ENCODE data around the gene CAVIN1.
A peak's percentile ranks its signal among the peaks of the same experiment; 100 is the strongest.
"Not testable (repeated sequence)": the region's sequence is repeated elsewhere in the genome, so short reads cannot be mapped to it uniquely, and the experiment has no call there.

Gene CAVIN1

GRCh38 chr17:42458497-42459255 lies 35.6 kb upstream of the CAVIN1 start, which contains the start of gene ATP6V0A1:
TSS of gene ATP6V0A1 (plus strand) at chr17:42458878. CDS start at chr17:42460895, 2,017 bp downstream.
- peaks cover 33% of the 10 kb centered on the region for H3F3A ChIP-seq (ENCODE audit: control insufficient read depth, insufficient read depth)
- peak within 1 kb of the TSS; percentile 70 for H3K4me2 ChIP-seq (ENCODE audit: low read length)
- no peak for TF ChIP-seq CTCF (IDR thresholded peaks at IDR 0.05; ENCODE audit: low read depth, low read length, poor library complexity, severe bottlenecking)
- no peak; the same call in 1 of the 2 replicates for TF ChIP-seq EZH2phosphoT487 (IDR thresholded peaks at IDR 0.05; ENCODE audit: borderline replicate concordance, low read length)
- H3K36me3 ChIP-seq (ENCODE audit: control insufficient read depth, low read length): no peaks in the 10 kb centered on the region
- H3K4me1 ChIP-seq (ENCODE audit: control insufficient read depth, low read length): peaks cover 49% of the 10 kb centered on the region
- H3K27me3 ChIP-seq (ENCODE audit: control insufficient read depth, low read length): peaks cover 78% of the 10 kb centered on the region
- no peaks in the 10 kb centered on the region for H3K79me2 ChIP-seq (ENCODE audit: control insufficient read depth, low read length)
- H3K9me3 ChIP-seq (ENCODE audit: control insufficient read depth, insufficient read depth, low read length): no peaks in the 10 kb centered on the region
- H3K27ac ChIP-seq (ENCODE audit: low read depth, low read length): no peak within 1 kb of the TSS
- peaks cover 24% of the 10 kb centered on the region for H4K20me1 ChIP-seq (ENCODE audit: control insufficient read depth, insufficient read depth, low read depth, low read length)
- no peaks in the 10 kb centered on the region for H3K9me2 ChIP-seq (replicated peaks; ENCODE audit: control insufficient read depth, low read length)
- H3K4me3 ChIP-seq (ENCODE audit: low read length): peak within 1 kb of the TSS; percentile 45

- peaks cover 51% of the 10 kb centered on the region for H3K4me1 ChIP-seq (ENCODE audit: control insufficient read depth, low read length)
- H4K20me1 ChIP-seq (ENCODE audit: control insufficient read depth, insufficient read depth, low read depth, low read length): peaks cover 24% of the 10 kb centered on the region; the same call in 1 of the 2 replicates
- TF ChIP-seq CTCF (IDR thresholded peaks at IDR 0.05; ENCODE audit: low read depth, low read length, poor library complexity, severe bottlenecking) (no peak), EZH2phosphoT487 (IDR thresholded peaks at IDR 0.05; ENCODE audit: borderline replicate concordance, low read length) (peak; percentile 10; the same call in 1 of the 2 replicates)
- peaks cover 37% of the 10 kb centered on the region for H3F3A ChIP-seq (ENCODE audit: control insufficient read depth, insufficient read depth)
- no peaks in the 10 kb centered on the region for H3K79me2 ChIP-seq (ENCODE audit: control insufficient read depth, low read length)
- H3K4me2 ChIP-seq (ENCODE audit: low read length): peak overlapping the region; percentile 56
- H3K4me3 ChIP-seq (ENCODE audit: low read length): peak overlapping the region; percentile 7
- H3K27ac ChIP-seq (ENCODE audit: low read depth, low read length): no peak overlapping the region
- no peaks in the 10 kb centered on the region for H3K9me3 ChIP-seq (ENCODE audit: control insufficient read depth, insufficient read depth, low read length)
- H3K36me3 ChIP-seq (ENCODE audit: control insufficient read depth, low read length): no peaks in the 10 kb centered on the region
- H3K27me3 ChIP-seq (ENCODE audit: control insufficient read depth, low read length): peaks cover 85% of the 10 kb centered on the region
- no peaks in the 10 kb centered on the region for H3K9me2 ChIP-seq (replicated peaks; ENCODE audit: control insufficient read depth, low read length)
These were observed 34.2 kb upstream of the CAVIN1 start for GRCh38 chr17:42457107-42457792.

GRCh38 chr17:42456223-42457106 lies 33.4 kb upstream of the CAVIN1 start:
- no peaks in the 10 kb centered on the region for H3K9me3 ChIP-seq (ENCODE audit: control insufficient read depth, insufficient read depth, low read length)
- H3K36me3 ChIP-seq (ENCODE audit: control insufficient read depth, low read length): no peaks in the 10 kb centered on the region
- peaks cover 51% of the 10 kb centered on the region for H3K4me1 ChIP-seq (ENCODE audit: control insufficient read depth, low read length)
- H3K9me2 ChIP-seq (replicated peaks; ENCODE audit: control insufficient read depth, low read length): no peaks in the 10 kb centered on the region
- peaks cover 37% of the 10 kb centered on the region for H3F3A ChIP-seq (ENCODE audit: control insufficient read depth, insufficient read depth)
- TF ChIP-seq CTCF (IDR thresholded peaks at IDR 0.05; ENCODE audit: low read depth, low read length, poor library complexity, severe bottlenecking) (no peak), EZH2phosphoT487 (IDR thresholded peaks at IDR 0.05; ENCODE audit: borderline replicate concordance, low read length) (peak; percentile 84; the same call in 1 of the 2 replicates)
- no peaks in the 10 kb centered on the region for H3K79me2 ChIP-seq (ENCODE audit: control insufficient read depth, low read length)
- peak overlapping the region; percentile 56 for H3K4me2 ChIP-seq (ENCODE audit: low read length)
- H3K4me3 ChIP-seq (ENCODE audit: low read length): peak overlapping the region; percentile 24
- H4K20me1 ChIP-seq (ENCODE audit: control insufficient read depth, insufficient read depth, low read depth, low read length): peaks cover 21% of the 10 kb centered on the region; the same call in 1 of the 2 replicates
- H3K27ac ChIP-seq (ENCODE audit: low read depth, low read length): no peak overlapping the region
- H3K27me3 ChIP-seq (ENCODE audit: control insufficient read depth, low read length): peaks cover 80% of the 10 kb centered on the region

GRCh38 chr17:42454987-42455386 lies 31.9 kb upstream of the CAVIN1 start:
- peaks cover 41% of the 10 kb centered on the region for H3K4me1 ChIP-seq (ENCODE audit: control insufficient read depth, low read length)
- peaks cover 68% of the 10 kb centered on the region for H3K27me3 ChIP-seq (ENCODE audit: control insufficient read depth, low read length)
- peaks cover 12% of the 10 kb centered on the region; the same call in 1 of the 2 replicates for H4K20me1 ChIP-seq (ENCODE audit: control insufficient read depth, insufficient read depth, low read depth, low read length)
- not testable (repeated sequence) for H3K79me2 ChIP-seq (ENCODE audit: control insufficient read depth, low read length); H3K36me3 ChIP-seq (ENCODE audit: control insufficient read depth, low read length); H3K9me2 ChIP-seq (replicated peaks; ENCODE audit: control insufficient read depth, low read length); H3K9me3 ChIP-seq (ENCODE audit: control insufficient read depth, insufficient read depth, low read length); H3K4me3 ChIP-seq (ENCODE audit: low read length); H3K4me2 ChIP-seq (ENCODE audit: low read length); H3K27ac ChIP-seq (ENCODE audit: low read depth, low read length)
- H3F3A ChIP-seq (ENCODE audit: control insufficient read depth, insufficient read depth): peaks cover 33% of the 10 kb centered on the region
